Stimulated activated CD8-positive, alpha-beta memory T cell treated with anti-CD3 and anti-CD28 coated beads, Interleukin-12 subunit alpha, Interleukin-12 subunit beta, amount 100 ng/mL, for 24 hours (primary cell): Measurements from ENCODE around the gene AK9.
"Not testable (repeated sequence)": the region's sequence is repeated elsewhere in the genome, so short reads cannot be mapped to it uniquely, and the experiment has no call there.

Experiments used
- DNase-seq: peaks from one replicate; pipeline ENCODE4 v3.0.0-alpha.2; 2020; ENCODE audit errors: extremely low read depth

The AK9 gene

DNA sequence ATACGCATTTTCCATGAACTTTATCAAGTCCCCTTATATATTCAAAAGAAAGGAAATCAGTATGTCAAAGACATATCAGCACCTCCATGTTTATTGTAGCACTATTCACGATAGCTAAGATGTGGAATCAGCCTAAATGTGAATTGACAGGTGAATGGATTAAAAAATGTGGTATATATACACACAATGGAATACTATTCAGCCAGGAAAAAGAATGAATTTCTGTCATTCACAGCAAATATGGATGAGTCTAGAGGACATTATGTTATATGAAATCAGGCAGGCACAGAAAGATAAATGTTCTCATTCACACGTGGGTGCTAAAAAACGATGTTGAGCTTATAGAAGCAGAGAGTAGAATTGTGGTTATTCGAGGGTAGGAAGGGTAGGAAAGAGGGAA is 5.4 kb upstream of the AK9 start:
- DNase-seq, result no peak

- DNase-seq, result no peak
Measured at GRCh38 chr6:109695468-109695867, 4.5 kb upstream of the AK9 start.

GRCh38 chr6:109693111-109693510 is 2.1 kb upstream of the AK9 start:
- no peak for DNase-seq

GRCh38 chr6:109690373-109690736 is 647 bp downstream of the AK9 start:
- no peak for DNase-seq

- DNase-seq, result no peak
Measured at GRCh38 chr6:109687271-109687761, 3.7 kb downstream of the AK9 start.

DNA sequence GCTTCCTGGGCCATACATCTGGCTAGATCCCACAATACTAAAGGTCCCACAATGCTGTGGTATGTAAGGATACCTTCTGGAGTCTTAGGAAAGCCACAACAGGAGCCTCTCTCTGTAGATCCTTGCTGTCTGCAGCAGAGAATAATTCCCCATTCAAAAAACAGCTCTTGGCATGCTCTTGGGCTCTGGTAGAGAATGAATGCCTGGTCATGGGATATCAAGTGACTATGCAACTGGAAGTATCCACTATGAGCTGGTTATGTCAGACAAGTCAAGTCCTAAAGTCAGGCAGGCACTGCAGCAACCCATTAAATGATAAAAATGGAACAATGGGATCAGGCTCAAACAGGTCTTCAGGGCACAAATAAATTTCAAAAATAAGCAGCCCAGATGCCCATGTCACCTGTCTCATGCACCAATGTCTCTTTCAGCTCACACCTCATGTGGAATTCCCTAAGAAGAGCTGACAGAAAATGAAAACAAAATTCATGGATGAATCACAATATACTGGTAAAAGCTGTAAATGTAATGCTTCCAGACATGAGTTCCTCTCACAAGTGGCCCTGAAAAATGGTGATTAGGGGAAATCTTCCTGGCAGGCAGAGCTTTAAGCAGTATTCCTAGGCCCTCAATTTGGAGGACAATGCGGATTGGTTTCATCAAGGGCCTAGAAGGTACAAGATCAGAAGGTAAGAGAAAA is 4.3 kb downstream of the AK9 start:
- DNase-seq, result no peak

GRCh38 chr6:109678661-109679505 is 12.1 kb downstream of the AK9 start:
- not testable (repeated sequence) for DNase-seq

DNA sequence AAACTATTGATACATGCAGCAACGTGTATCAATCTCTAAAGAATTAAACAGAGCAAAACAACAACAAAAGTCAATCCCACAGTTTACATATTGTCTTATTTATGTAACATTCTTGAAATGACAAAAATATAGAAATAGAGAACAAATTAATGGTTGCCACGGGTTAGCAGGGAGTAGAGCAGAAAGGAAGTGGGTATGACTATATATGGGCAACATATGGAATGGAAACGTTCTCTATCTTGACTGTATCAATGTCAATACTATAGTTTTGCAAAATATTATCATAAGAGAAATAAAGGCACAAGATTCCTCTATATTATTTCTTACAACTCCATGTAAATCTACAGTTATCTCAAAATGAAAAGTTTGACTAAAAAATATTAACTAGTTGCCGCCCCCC is 12.8 kb downstream of the AK9 start:
- DNase-seq, result no peak

DNA sequence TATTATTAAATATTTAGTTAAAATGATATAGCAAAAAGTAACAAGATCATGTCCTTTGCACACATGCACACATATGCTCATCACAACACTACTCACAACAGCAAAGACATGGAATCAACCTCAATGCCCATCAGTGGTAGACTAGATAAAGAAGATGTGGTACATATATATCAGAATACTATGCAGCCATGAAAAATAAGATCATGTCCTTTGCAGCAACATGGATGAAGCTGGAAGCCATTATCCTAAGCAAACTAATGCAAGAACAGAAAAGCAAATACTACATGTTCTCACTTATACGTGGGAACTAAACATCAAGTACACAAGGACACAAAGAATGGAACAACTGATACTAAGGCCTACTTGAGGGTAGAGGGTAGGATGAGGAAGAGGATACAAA is 14.3 kb downstream of the AK9 start:
- no peak for DNase-seq

DNA sequence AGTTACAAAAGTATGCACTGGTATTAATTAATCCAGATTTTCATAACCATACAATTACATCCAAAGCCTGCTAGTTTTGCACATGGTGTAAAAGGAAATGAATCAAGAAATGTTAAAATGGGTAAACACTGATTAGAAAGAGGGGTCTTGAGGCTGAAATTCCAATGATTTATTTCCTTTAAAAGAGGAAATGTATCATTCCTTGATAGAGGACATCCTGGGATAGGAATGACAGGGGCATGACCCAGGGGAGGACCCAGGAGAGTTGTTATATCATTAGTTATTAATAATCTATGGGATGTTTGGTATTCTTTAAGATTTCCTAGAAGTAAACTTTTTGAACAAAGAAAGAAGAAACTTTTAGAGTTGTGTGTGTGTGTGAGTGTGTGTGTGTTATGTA is 18.2 kb downstream of the AK9 start:
- no peak for DNase-seq

DNA sequence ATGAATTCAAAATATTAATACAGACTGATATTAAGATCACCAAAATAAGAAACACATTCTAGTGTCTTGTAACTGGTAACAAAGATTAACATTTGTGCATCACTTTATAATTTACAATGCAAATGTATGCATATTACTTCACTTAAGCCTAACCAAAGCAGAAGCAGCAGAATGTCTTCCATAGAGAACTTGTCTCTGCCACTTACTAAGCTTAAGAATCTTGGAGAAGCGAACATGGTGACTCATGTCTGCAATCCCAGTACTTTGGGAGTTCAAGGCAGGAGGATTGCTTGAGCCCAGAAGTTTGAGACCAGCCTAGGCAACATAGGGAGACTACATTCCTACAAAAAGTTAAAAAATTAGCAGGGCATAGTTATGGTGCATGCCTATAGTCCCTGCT is 18.8 kb downstream of the AK9 start:
- no peak for DNase-seq

GRCh38 chr6:109671733-109672132 is 19.3 kb downstream of the AK9 start:
- no peak for DNase-seq

DNA sequence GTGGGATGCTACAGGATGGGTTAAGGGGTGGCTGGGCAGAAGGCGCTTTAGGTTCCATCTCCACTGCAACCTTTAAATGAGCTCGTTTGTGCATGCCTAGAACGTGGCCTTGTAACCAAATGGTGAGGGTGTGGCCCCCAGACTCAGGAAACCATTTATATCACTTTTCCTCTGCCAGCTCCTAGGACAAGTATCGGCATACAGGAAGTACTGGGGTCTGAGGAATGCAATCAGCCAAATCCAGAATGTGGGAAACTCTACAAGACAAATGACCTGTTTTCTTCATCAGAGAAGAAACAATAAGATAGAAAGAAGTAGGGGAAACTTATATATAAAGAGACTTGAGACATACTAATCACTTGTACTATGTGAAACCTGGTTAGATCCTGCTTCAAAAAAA is 21.2 kb downstream of the AK9 start:
- DNase-seq, result no peak

DNA sequence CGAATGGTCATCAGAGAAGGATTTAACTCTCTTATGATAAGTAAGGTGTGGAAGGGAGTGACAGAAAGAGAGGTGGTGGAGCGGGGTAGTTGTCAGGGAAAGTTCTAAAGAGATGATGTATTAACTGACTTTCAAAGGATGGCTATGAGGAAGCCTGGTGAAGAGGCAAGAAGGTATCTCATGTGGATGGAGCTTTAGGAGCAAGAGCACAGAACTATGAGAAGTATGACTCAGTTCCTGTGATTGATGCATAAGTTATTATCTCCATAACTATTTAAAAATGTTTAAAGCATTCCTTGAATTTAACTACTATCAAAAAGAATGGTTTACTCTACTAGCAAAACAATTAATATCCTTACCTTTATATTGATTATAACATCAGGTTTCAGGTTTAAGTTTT is 28.8 kb downstream of the AK9 start:
- DNase-seq, result no peak

- DNase-seq, result no peak
Measured at GRCh38 chr6:109660526-109661320, 30.3 kb downstream of the AK9 start.

GRCh38 chr6:109655761-109656262 is 35.2 kb downstream of the AK9 start:
- DNase-seq, result no peak

DNA sequence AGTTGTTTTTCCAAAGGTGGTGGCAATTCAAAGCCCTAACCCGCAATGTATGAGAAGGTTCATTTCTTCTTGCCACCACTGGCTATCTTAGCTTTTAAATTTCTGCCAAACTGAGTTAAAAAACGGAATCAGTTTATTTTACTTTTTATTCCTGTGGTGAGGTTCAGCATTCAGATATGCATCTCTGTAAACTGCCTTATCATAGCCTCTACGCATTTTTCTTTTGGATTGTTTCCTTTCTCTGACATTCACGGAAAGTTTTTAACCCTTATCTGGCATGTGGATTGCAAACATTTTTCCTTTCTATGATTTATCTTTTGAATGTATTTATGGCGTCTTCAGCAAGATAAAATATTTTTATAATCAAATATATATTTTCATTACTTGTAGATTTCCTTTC is 37.7 kb downstream of the AK9 start:
- DNase-seq, result no peak

- no peak for DNase-seq
Measured at GRCh38 chr6:109644131-109644530, 46.9 kb downstream of the AK9 start.

DNA sequence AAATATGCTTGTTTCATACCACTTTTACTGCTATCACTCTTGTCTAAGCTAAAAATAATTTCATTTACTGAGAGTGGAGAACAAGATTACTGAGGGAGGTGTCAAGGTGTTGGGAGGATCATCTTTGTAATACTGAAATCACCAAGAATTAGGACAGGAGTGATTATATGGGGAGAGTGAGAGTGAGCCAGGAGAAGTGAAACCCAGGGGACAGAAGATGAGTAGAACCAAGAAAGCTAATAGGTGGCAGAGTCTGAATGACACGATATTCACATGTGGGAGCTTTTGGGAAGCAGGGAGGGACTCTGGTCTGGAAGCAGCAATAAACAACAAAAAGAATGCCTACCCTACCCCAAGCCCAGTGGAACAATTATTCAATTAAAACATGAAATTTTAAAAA is 58.6 kb downstream of the AK9 start:
- DNase-seq, result no peak

GRCh38 chr6:109631403-109631802 is 59.6 kb downstream of the AK9 start:
- no peak for DNase-seq

- DNase-seq, result no peak
Measured at GRCh38 chr6:109628158-109629000, 62.6 kb downstream of the AK9 start.
